GM12878 (cell line): ENCODE measurements around the gene IL36A. TPM values are rescaled to one million over a fixed set of nuclear protein-coding genes. Genes with fewer than 3 reads are reported as not detected.

ENCODE experiments used
- ATAC-seq: fragments of 200-7000 bp; cut with Tn5 transposase; 3 replicates; pipeline ENCODE4 v1.9.1; 2020; ENCODE audit warnings: mild to moderate bottlenecking, moderate library complexity
- BruUV-seq: library from RNA; stranded (reverse); fragments of 400-500 nt; replicated peaks from 2 replicates; lab custom pipeline; 2021; lab: Mats Ljungman, UMichigan
- CTCF ChIA-PET: fragments of 300-600 bp; sonication (Branson Sonifier 250); formaldehyde crosslinking; extraction: SDS; loops from one replicate; lab custom pipeline; 2021; ENCODE audit warnings: inconsistent platforms; lab: Yijun Ruan, JAX
- POLR2A ChIA-PET: fragments of 350-600 bp; formaldehyde crosslinking; extraction: SDS; loops from one replicate; lab custom pipeline; 2021; ENCODE audit warnings: inconsistent platforms; lab: Charles Lee
- RAD21 ChIA-PET: fragments of 300-600 bp; sonication (Branson Sonifier 250); formaldehyde crosslinking; loops from one replicate; lab custom pipeline; 2023; ENCODE audit warnings: antibody characterized with exemption; ENCODE audit not compliant: unreplicated experiment; lab: Charles Lee
- SMC1A ChIA-PET: fragments of 300-600 bp; sonication (Branson Sonifier 250); formaldehyde crosslinking; loops from one replicate; lab custom pipeline; 2023; ENCODE audit not compliant: unreplicated experiment, uncharacterized antibody; lab: Charles Lee
- DNase-seq: peaks from one replicate; pipeline ENCODE4 v3.0.0-alpha.2; 2011; ENCODE audit warnings: low read depth, low spot score
- FAIRE-seq: peaks from 3 replicates; lab custom pipeline; 2011; peaks lifted over from hg19 to GRCh38; lab: Jason Lieb, UNC
- H2AFZ ChIP-seq: 2 replicates; pipeline ENCODE4 v1.6.0; 2011; ENCODE audit warnings: low read depth, low read length, control low read depth; ENCODE audit not compliant: control insufficient read depth
- H3K27ac ChIP-seq: 2 replicates; pipeline ENCODE4 v1.5.1; 2011; ENCODE audit warnings: control low read depth; ENCODE audit not compliant: control insufficient read depth, insufficient read depth
- H3K27me3 ChIP-seq, 2 experiments: replicated peaks in 1 of 2; 2 replicates each; pipeline versions ENCODE4 v1.6.0 to v1.6.1; 2011; ENCODE audit warnings: low read length in 1 of 2; ENCODE audit not compliant: control insufficient read depth in 2 of 2, insufficient read depth in 2 of 2
- H3K36me3 ChIP-seq, 2 experiments: 2 replicates each; pipeline ENCODE4 v1.5.1; 2011; ENCODE audit warnings: low read length in 1 of 2; ENCODE audit not compliant: control insufficient read depth in 2 of 2, insufficient read depth in 2 of 2
- H3K4me1 ChIP-seq: 2 replicates; pipeline ENCODE4 v1.6.1; 2011; ENCODE audit warnings: mild to moderate bottlenecking, low read length, moderate library complexity, mixed read lengths; ENCODE audit not compliant: control insufficient read depth, insufficient read depth
- H3K4me2 ChIP-seq: 2 replicates; pipeline ENCODE4 v1.6.0; 2011; ENCODE audit warnings: control low read depth; ENCODE audit not compliant: control insufficient read depth, insufficient read depth
- H3K4me3 ChIP-seq: fragments of 200-600 bp; sonication (generic); 2 replicates; pipeline ENCODE4 v1.5.1; 2016
- H3K79me2 ChIP-seq: 2 replicates; pipeline ENCODE4 v1.6.0; 2011; ENCODE audit warnings: low read length; ENCODE audit not compliant: control insufficient read depth, insufficient read depth
- H3K9ac ChIP-seq: 2 replicates; pipeline ENCODE4 v1.8.0; 2011; ENCODE audit warnings: low read length, control low read depth, mixed read lengths; ENCODE audit not compliant: control insufficient read depth, insufficient read depth
- H3K9me3 ChIP-seq: replicated peaks from 3 replicates; pipeline ENCODE4 v1.5.1; 2011; ENCODE audit warnings: mild to moderate bottlenecking, low read length; ENCODE audit not compliant: control insufficient read depth, insufficient read depth
- H4K20me1 ChIP-seq: 2 replicates; pipeline ENCODE4 v1.6.0; 2011; ENCODE audit not compliant: control insufficient read depth, insufficient read depth
- ETV6 ChIP-seq, 2 experiments: fragments of 450-650 bp in 1 of 2; IDR thresholded peaks in 1 of 2; conservative IDR thresholded peaks in 1 of 2; 2 replicates each; pipeline ENCODE4 v1.6.1; 2014; ENCODE audit warnings: antibody characterized with exemption in 1 of 2, borderline replicate concordance in 1 of 2, low read depth in 1 of 2, mild to moderate bottlenecking in 1 of 2, moderate library complexity in 1 of 2
- FOS ChIP-seq: IDR thresholded peaks from 3 replicates; pipeline ENCODE4 v1.6.1; 2011; ENCODE audit warnings: borderline replicate concordance; ENCODE audit not compliant: insufficient read length; ENCODE audit errors: extremely low read depth
- FOXM1 ChIP-seq: IDR thresholded peaks from 2 replicates; pipeline ENCODE4 v1.6.1; 2012; ENCODE audit warnings: low read depth, mild to moderate bottlenecking, inconsistent platforms, low read length, moderate library complexity
- IKZF2 ChIP-seq, 2 experiments: fragments of 450-650 bp; IDR thresholded peaks; 2 replicates each; pipeline ENCODE4 v1.6.1; 2017; ENCODE audit warnings: mild to moderate bottlenecking in 2 of 2, moderate library complexity in 2 of 2
- PAX5 ChIP-seq: IDR thresholded peaks from 2 replicates; pipeline ENCODE4 v1.6.1; 2011; ENCODE audit warnings: low read depth, low read length, borderline replicate concordance
- POLR2AphosphoS5 ChIP-seq: IDR thresholded peaks from 2 replicates; pipeline ENCODE4 v1.6.1; 2011; ENCODE audit warnings: mild to moderate bottlenecking, low read length, inconsistent platforms
- RELA ChIP-seq: fragments of 450-650 bp; IDR thresholded peaks from 2 replicates; pipeline ENCODE4 v1.8.0; 2014; ENCODE audit warnings: borderline replicate concordance; ENCODE audit not compliant: partially characterized antibody
- TCF7 ChIP-seq: IDR thresholded peaks from 2 replicates; pipeline ENCODE4 v1.6.1; 2014; ENCODE audit warnings: antibody characterized with exemption, borderline replicate concordance
- WRNIP1 ChIP-seq: IDR thresholded peaks from 2 replicates; pipeline ENCODE4 v1.6.1; 2011; ENCODE audit warnings: low read depth, low read length, improper control_type of control experiment, borderline replicate concordance
- ZNF217 ChIP-seq: fragments of 450-650 bp; IDR thresholded peaks from 2 replicates; pipeline ENCODE4 v1.6.1; 2017; ENCODE audit warnings: antibody characterized with exemption, mild to moderate bottlenecking
- ZNF274 ChIP-seq: IDR thresholded peaks from one replicate; pipeline ENCODE4 v1.8.0; 2011; ENCODE audit not compliant: insufficient read length, insufficient read depth
- WGBS: methylation state at CpG from one replicate; pipeline ENCODE4 v1.1.6; 2016; ENCODE audit warnings: low lambda C conversion rate; ENCODE audit not compliant: insufficient replicate concordance, insufficient coverage; ENCODE audit errors: missing lambda C conversion rate; 5-methylcytosine and 5-hydroxymethylcytosine counted together
- in situ Hi-C: fragments of 300-500 bp; cut with MboI; formaldehyde crosslinking; loops from 9 replicates; pipeline ENCODE4 v1.14.3; 2018; ENCODE audit warnings: mixed read lengths
- intact Hi-C: fragments of 100-400 bp; cut with micrococcal nuclease; formaldehyde crosslinking; loops from one replicate; pipeline ENCODE4 v1.14.2; 2022; ENCODE audit not compliant: unreplicated experiment
- polyA plus RNA-seq, 11 experiments: library from polyadenylated mRNA; depleted of rRNA in 4 of 11; unstranded in 6 of 11; stranded (reverse) in 5 of 11; fragments of >200 nt; fragmentation: Nextera tagmentation in 4 of 11; fragmentation: Illumina TruSeq in 1 of 11; extraction: Ambion mirVana in 4 of 11; extraction: Trizol in 1 of 11; gene quantifications; 1 replicate in 1 of 11; 2 replicates in 10 of 11; pipeline versions ENCODE4 v1.2.1 to v1.2.3, GENCODE V29; 2011 to 2016; ENCODE audit warnings: inconsistent platforms in 2 of 11, missing spikeins in 2 of 11, low read depth in 1 of 11
- total RNA-seq, 4 experiments: library from RNA; depleted of rRNA in 3 of 4; stranded (reverse); fragments of >200 nt in 3 of 4; fragmentation: Illumina TruSeq in 1 of 4; extraction: Trizol in 1 of 4; gene quantifications; 2 replicates each; pipeline versions ENCODE4 v1.2.1 to v1.2.3, GENCODE V29; 2013 to 2021
- TF ChIP-seq, protein P1 (sequence below): IDR thresholded peaks from 2 replicates; pipeline ENCODE4 v1.6.1; 2012; ENCODE audit warnings: low read depth, low read length, improper control_type of control experiment
- TF ChIP-seq, protein P2 (sequence below), 3 experiments: IDR thresholded peaks in 2 of 3; conservative IDR thresholded peaks in 1 of 3; 2 replicates each; pipeline ENCODE4 v1.5.1; 2011; ENCODE audit warnings: low read depth in 3 of 3, low read length in 3 of 3, mild to moderate bottlenecking in 3 of 3, control low read depth in 2 of 3, moderate library complexity in 2 of 3, inconsistent platforms in 1 of 3, mixed read lengths in 1 of 3; ENCODE audit not compliant: control insufficient read depth in 2 of 3, insufficient read depth in 1 of 3; ENCODE audit errors: extremely low read depth in 1 of 3
- TF ChIP-seq, protein P3 (sequence below): fragments of 450-650 bp; IDR thresholded peaks from 2 replicates; pipeline ENCODE4 v1.6.1; 2017; ENCODE audit warnings: mild to moderate bottlenecking
- TF ChIP-seq, protein P4 (sequence below): IDR thresholded peaks from 2 replicates; pipeline ENCODE4 v1.6.1; 2011; ENCODE audit warnings: borderline replicate concordance, low read depth, mild to moderate bottlenecking, moderate library complexity, mixed read lengths, low read length; ENCODE audit not compliant: insufficient read depth; ENCODE audit errors: extremely low read length

Gene IL36A
- total and polyA plus RNA-seq, 10 of the 15 experiments (the other 5 are each of a cell fraction or from before 2014, with no cell fraction given), result not detected

DNA sequence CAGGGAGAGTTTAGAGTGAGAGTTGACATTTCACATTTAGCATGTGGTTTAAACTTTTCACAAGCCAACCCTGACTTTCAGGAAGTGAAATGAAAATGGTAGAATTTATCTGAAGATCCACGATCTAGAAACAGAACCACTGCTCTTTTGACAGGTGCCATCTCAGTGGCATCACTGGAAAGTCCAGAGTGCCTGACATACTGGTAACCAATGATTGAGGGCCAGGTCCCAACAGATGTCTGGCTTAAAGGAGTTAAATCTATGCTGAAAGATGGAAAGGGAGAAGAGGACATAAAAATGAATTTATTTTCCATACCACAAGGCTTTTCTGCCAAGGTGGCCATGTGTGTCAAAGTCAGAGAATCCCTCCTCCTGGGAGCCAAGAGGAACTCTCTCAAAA, 24.7 kb upstream of the IL36A start:
- DNase-seq (no peak), ATAC-seq (no peak), FAIRE-seq (no peak)
- Histone ChIP-seq H3K79me2 (no peaks in the 10 kb centered on the region), H3K27ac (no peak overlapping the region), H3K27me3 (no peaks in the 10 kb centered on the region; a peak in 1 of 4 replicates), H3K36me3 (no peaks in the 10 kb centered on the region), H3K9me3 (no peaks in the 10 kb centered on the region), H3K4me1 (peaks cover 8% of the 10 kb centered on the region; the same call in 1 of the 2 replicates), H3K9ac (no peak overlapping the region), H2AFZ (no peak overlapping the region), H3K4me2 (no peak overlapping the region), H4K20me1 (no peaks in the 10 kb centered on the region), H3K4me3 (no peak overlapping the region)
- in situ Hi-C loops, result no loop called here
- intact Hi-C loops, result no loop called here
- ChIA-PET POLR2A (interaction anchor here (0.6 kb wide), 1 partner anchor 150 kb away, joined by 3 read pairs; no protein-coding TSS in a partner anchor), RAD21 (no interaction called here), CTCF (interaction anchor here (2.3 kb wide), 1 partner anchor 21 kb away, joined by 10 read pairs; no protein-coding TSS in a partner anchor), SMC1A (interaction anchor here (1.5 kb wide), 1 partner anchor 25 kb away, joined by 6 read pairs; no protein-coding TSS in a partner anchor)
- no TSS peak for BruUV-seq
- WGBS, result 0% methylated on average over 1 of the region's 1 CpG
- TF ChIP-seq ZNF217, result no peak
- TF ChIP-seq ETV6 (conservative IDR thresholded peaks at IDR 0.05 in 1 of 2, IDR thresholded peaks at IDR 0.05 in 1 of 2; ENCODE audit: borderline replicate concordance in 1 of 2, low read depth in 1 of 2), result no peak
- TF ChIP-seq, protein P1, sequence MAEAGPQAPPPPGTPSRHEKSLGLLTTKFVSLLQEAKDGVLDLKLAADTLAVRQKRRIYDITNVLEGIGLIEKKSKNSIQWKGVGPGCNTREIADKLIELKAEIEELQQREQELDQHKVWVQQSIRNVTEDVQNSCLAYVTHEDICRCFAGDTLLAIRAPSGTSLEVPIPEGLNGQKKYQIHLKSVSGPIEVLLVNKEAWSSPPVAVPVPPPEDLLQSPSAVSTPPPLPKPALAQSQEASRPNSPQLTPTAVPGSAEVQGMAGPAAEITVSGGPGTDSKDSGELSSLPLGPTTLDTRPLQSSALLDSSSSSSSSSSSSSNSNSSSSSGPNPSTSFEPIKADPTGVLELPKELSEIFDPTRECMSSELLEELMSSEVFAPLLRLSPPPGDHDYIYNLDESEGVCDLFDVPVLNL, result no peak
- TF ChIP-seq, protein P2, sequence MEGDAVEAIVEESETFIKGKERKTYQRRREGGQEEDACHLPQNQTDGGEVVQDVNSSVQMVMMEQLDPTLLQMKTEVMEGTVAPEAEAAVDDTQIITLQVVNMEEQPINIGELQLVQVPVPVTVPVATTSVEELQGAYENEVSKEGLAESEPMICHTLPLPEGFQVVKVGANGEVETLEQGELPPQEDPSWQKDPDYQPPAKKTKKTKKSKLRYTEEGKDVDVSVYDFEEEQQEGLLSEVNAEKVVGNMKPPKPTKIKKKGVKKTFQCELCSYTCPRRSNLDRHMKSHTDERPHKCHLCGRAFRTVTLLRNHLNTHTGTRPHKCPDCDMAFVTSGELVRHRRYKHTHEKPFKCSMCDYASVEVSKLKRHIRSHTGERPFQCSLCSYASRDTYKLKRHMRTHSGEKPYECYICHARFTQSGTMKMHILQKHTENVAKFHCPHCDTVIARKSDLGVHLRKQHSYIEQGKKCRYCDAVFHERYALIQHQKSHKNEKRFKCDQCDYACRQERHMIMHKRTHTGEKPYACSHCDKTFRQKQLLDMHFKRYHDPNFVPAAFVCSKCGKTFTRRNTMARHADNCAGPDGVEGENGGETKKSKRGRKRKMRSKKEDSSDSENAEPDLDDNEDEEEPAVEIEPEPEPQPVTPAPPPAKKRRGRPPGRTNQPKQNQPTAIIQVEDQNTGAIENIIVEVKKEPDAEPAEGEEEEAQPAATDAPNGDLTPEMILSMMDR (IDR thresholded peaks at IDR 0.05 in 2 of 3, conservative IDR thresholded peaks at IDR 0.05 in 1 of 3; ENCODE audit: control insufficient read depth in 2 of 3, extremely low read depth in 1 of 3, insufficient read depth in 1 of 3, low read depth in 3 of 3, low read length in 3 of 3), result no peak
- TF ChIP-seq IKZF2 (IDR thresholded peaks at IDR 0.05), result no peak
- no peak for TF ChIP-seq ZNF274
- no peak for TF ChIP-seq PAX5
- no peak for TF ChIP-seq RELA
- no peak for TF ChIP-seq WRNIP1
- TF ChIP-seq FOXM1, result no peak
- TF ChIP-seq FOS, result no peak
- TF ChIP-seq, protein P3, sequence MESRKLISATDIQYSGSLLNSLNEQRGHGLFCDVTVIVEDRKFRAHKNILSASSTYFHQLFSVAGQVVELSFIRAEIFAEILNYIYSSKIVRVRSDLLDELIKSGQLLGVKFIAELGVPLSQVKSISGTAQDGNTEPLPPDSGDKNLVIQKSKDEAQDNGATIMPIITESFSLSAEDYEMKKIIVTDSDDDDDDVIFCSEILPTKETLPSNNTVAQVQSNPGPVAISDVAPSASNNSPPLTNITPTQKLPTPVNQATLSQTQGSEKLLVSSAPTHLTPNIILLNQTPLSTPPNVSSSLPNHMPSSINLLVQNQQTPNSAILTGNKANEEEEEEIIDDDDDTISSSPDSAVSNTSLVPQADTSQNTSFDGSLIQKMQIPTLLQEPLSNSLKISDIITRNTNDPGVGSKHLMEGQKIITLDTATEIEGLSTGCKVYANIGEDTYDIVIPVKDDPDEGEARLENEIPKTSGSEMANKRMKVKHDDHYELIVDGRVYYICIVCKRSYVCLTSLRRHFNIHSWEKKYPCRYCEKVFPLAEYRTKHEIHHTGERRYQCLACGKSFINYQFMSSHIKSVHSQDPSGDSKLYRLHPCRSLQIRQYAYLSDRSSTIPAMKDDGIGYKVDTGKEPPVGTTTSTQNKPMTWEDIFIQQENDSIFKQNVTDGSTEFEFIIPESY, result no peak
- no peak for TF ChIP-seq TCF7
- no peak for TF ChIP-seq POLR2AphosphoS5
- TF ChIP-seq, protein P4, sequence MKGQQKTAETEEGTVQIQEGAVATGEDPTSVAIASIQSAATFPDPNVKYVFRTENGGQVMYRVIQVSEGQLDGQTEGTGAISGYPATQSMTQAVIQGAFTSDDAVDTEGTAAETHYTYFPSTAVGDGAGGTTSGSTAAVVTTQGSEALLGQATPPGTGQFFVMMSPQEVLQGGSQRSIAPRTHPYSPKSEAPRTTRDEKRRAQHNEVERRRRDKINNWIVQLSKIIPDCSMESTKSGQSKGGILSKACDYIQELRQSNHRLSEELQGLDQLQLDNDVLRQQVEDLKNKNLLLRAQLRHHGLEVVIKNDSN, result no peak
